Stimulated activated CD4-positive, alpha-beta T cell treated with anti-CD3 and anti-CD28 coated beads, TNF-alpha, amount 100 ng/mL, for 48 hours (primary cell): ENCODE results near the gene FAM217B.
"Not testable (repeated sequence)": the region's sequence is repeated elsewhere in the genome, so short reads cannot be mapped to it uniquely, and the experiment has no call there.

ENCODE experiments used
- DNase-seq, 3 donors: peaks; one replicate each; pipeline ENCODE4 v3.0.0-alpha.2; 2020; ENCODE audit warnings: low read depth in 3 of 3

FAM217B gene

DNA sequence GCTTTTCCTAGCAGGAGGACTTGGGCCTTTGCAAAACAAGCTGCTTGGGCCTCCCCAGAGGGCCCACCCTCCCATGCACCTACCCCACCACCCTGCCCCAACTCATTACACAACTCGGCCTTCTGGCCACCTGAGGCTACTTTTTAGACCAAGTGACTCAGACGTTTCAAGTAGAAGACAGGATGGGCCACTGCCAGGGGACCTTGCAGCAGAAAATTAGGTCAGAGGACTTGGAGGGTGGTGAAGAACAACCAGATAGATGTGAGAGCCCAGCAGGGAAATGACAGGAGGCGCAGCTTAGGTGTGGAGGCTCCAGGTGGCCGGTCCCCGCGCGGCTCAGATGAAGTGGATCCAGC is 1.5 kb upstream of the FAM217B start:
- no peak for DNase-seq

DNA sequence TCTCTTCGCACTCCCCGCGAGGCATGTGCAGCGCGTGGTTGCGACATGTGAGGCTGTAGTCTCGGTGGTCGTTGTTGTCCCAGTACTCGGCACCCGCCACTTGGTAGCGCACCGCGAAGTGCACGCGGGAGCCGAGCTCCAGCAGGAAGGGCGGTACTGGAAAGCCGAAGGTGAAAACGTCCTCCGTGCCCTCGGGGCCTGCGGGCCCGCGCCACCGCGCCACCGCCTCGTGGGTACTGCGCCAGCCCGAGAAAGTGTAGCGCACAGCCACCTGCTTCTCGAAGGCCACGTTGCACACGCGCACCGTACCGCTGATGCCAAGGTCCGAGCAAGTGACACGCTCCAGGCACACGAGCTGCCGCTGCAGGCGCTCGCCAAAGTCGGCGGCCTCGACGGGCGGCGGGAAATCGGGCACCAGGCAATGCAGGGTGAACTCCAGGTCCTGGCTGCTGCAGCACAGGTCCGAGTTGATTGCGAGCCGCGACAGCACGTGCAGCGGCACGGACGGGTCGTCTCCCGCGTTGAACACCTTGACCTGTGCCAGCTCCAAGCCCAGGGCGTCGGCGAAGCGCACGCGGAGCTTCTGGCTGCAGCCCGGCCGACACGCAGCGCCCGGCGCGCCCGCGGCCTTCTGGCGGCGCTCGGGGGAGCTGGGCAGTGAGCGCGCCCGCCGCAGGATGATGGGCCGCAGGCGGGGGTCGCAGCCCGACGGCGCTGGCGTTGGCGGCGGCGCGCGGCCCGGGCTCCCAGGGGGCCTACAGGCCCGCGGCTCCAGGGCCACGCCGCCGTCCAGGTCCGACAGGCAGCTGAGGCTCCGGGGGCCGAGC is 924 bp upstream of the FAM217B start:
- no peak for DNase-seq

DNA sequence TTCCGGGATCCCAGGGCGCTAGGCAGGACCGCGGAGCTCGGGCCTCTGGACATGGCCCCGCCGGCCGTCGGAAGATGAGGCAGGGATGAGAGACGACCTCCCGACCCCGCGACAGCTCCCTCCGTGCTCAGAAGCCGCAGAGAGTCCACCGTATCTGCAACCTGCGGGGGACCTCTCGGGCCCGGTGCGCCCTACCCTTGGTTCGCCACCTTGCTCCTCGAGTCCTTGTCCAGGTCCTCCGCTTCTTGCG is 385 bp upstream of the FAM217B start:
- no peak for DNase-seq

DNA sequence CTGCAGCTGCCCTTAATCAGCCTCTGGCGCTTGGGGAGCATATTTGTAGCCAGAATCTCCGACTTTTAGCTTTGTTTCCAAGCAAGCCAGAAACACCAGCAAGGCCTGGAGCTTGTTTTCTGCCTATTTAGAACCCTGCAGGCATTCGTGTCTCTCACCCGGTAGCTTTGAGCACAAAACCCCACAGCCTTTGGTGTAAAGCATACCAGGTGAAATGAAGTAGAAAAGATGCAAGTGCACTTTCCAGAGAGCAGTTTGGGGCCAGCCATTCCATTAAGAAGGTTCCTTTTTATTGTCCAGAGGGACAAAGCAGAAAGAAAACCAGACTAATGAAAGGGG is 736 bp downstream of the FAM217B start:
- DNase-seq: no peak

DNA sequence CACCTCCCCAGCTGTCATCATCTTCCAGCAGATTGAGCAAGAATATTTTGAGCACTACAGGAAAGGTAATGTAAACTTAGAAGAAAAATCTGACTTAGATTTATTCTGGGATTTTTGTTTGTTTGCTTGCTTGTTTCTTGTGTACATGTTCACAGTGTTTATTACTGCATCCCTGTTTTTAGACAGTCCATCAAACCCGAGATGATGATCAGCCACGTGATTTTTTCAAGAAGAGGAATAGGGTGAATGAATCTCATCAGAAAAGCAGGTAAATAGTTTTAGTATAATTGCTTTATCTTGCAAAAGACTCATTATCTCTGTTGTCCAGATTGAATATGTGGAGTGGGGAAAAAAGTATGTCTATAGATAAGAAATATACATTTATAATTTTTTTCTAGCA is 2.1 kb downstream of the FAM217B start:
- no peak for DNase-seq

DNA sequence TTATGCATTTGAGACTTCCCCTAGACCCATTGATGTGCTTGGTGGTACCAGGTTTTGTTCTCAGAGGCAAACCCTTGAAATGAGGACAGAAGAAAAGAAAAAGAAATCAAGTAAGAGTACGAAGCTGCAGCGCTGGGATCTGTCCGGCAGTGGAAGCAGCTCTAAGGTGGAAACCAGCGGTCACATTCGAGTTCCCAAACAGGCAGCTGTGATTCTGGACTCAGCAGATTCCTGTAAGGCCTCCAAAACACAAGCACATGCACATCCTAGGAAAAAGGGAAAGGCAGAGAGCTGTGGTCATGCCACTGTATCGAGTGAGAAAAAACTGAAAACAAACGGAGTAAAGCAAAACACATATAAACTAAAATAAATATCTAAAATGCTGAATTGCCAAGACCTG is 4.5 kb downstream of the FAM217B start:
- no peak for DNase-seq

DNA sequence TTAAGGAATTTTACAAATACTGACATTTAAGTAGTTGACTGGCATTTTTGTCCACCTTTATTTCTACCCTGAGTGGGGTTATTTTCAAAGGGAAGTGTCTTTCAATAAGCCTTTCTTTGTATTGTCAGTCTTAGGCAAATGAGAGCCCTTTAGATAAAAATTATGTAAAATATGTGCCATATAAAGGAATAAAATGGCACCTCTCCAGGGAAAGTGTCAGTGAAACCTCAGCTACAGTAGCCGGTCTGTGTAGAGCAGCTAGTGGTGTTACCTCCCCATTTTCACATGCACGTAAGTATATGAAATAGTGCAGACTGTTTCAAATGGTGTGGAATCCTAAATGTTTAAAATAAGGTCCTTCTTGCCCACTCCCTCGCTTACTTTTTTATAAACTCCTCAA is 5.0 kb downstream of the FAM217B start:
- no peak for DNase-seq

DNA sequence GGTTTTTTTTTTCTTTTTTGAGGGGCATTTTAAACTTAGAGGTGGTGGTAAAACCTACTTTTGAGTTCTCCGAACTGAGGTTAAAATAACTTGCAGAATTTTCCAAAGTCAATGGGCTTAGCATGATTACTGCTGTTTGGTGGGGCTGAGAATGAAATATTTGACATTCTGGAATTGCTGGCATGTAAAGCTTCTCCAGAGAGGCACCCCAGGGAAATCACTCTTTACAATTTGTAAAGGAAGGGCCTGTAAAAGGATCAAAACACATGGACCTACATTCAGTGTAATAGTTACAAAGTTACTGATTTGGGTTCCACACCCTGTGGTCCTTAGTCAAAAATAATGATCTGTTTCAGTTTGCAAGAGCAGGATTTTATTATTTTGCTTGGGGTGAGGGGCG is 5.5 kb downstream of the FAM217B start:
- DNase-seq: no peak

DNA sequence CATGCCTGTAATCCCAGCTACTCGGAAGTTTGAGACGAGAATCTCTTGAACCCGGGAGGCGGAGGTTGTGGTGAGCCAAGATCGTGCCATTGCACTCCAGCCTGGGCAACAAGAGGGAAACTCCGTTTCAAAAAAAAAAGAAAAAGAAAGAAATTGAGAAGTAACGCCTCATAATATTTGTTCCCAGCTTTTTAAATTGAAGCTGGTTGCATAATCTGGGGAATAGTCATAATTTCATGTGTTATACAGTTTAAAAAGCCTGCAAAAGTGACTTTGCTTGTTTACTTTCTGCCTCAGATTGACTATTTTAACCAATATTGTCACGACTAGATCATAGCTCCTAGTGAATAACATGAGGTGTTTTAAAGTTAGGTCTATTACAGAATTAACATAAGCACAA is 7.2 kb downstream of the FAM217B start:
- DNase-seq: no peak

DNA sequence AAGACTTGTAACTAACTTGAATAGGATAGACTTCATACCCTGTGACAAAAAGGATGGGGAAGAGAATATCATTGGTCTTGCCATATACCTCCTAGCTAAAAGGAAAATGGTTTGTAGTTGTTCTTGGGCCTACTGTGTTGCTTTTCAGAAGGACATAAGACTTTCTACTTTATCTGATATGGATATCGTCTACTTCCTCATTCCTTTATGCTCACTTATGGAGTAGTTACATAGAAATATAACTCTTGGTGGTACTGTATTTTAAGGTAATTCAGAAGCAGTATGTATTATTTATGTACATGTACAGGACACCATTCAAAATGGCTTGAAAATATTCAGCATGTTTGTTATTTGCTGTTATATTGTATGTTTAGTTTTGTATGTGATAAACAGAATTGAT is 8.0 kb downstream of the FAM217B start:
- DNase-seq: no peak

DNA sequence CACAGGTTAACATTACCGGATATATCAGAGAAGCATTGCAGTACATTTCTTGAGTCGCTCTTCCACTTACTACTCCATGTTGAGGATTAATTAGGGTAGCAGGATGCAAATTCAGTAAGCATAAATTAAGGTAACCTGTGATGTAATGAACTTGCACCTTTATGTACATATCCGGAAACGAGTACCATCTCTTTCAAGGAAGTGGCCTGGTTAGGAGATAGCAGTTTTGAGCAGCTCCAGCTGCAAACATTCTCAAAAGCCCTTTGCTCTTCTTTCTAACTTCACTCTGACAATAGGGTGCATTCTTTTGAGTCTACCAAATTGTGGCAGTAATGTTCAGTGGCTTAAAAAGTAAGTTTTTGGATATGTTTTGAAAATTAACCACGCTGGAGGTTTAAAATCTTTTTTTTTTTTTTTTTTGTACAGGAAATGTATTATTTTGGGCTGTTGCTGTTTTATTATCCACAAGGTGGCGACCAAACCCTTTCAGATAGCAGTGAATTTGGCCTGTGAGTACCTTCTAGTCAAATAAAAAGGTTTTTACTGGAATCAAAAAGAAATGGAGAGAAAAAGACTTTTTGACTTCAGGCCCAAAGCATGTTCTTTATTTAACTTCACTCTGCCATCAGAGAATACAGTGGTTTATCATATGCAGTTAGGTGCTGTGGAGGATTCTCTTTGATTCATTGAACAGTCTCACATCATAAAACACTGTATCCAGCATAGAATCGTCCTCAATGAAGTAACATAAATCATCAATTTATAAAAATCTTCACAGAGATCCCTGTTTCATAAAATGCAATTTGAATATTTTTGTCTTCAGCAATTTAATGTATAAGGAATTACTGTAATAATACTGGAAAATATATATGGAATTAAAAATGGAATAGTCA is 8.9 kb downstream of the FAM217B start:
- DNase-seq: no peak

DNA sequence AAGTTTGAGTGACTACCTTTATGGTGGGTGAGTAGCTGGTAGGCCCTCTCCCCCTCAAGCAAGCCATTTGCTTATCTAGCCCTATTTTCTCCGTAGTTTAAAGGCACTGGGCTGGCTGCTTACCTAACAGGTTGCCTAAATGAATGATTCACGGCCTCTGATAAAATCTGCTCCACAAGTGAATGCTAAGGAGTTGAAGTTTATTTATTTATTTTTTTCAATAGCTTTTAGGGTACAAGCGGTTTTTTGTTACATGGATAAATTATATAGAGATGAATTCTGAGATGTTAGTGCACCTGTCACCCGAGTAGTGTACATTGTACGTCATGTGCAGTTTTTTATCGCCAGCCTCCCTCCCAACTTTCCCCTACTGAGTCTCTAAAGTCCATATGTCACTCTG is 9.7 kb downstream of the FAM217B start:
- DNase-seq: no peak

DNA sequence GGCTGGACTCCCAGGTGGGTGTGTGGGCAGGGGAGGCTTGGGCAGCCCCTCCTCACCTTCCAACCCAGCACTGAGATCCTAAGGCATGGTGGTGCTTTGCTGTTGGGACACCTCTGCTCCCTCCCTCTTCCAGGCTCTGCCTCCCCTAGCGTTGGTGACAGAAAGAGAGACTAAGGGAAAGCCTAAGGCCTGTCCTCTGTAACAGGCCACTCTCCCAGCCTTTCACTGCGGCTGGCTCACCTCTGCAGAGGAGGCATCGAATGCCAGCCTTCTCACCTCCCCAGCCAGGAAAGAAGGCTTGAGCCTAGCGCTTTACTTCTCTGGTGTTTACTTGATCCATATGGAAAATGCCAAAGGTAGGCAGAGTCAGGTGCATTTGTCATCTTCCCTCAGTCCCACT is 14.5 kb downstream of the FAM217B start:
- no peak for DNase-seq

DNA sequence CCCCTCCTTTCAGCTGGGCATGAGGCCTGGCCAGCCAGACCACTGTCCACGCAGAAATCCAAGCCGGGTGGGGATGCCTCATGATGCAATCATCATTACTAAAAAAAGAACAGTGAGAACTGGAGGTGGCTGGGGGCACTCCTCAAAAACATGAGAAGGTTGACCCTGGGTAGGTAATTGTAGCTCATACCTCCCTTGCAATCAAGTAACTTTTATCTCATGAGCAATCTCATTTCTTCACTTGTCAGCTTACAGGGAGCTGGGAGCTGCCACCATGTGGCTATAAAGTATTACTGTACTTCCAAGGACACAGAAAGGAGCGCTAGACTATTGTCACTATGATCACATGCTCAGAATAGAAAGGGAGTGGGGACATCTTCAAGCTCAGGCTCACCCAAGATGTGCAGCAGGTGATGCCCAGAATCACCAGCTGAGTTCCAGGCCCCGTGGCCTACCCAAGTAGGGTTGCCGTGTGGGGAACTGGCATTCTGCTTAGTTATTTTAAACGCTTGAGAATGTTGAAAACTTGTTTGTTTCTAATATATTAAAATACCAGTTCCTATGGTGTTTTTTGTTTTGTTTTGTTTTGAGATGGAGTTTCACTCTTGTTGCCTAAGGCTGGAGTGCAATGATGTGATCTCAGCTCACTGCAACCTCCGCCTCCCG is 15.1 kb downstream of the FAM217B start:
- DNase-seq: no peak

DNA sequence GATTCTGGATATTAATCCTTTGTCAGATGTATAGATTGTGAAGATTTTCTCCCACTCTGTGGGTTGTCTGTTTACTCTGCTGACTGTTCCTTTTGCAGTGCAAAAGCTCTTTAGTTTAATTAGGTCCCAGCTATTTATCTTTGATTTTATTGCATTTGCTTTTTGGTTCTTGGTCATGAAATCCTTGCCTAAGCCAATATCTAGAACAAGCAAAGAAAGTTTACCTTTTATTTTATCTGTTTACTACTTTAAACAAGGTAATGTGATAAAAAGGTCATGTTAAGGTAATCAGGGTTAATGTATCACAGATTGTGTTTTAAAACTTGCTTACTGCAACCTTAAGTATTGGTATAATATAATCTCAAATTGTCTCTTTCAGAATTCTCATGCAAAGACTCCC is 17.4 kb downstream of the FAM217B start:
- not testable (repeated sequence) for DNase-seq

DNA sequence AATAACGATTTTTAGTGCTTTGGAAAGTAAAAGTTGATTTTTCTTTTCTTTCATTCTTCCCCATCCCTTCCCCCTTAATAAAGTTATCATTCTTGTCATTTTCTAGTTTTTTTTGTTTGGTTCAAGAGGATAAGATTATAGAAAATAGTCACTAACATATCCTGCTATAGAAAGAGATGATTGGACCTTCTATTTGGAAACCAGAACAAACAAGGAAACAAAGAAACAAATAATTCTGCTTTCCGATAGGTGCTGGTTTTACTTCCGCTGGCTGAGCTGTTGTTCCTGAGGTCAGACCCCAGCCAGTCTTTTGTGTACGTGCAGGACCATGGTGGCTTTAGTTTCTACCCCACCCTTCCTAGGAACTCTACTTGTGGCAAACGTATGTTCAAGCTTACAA is 17.9 kb downstream of the FAM217B start, which contains the start of gene CDH26:
Gene CDH26 (plus strand): TSS at position 301 of the 400 bp plus-strand sequence. CDS start 304 bp downstream, outside the sequence.
- DNase-seq: no peak

DNA sequence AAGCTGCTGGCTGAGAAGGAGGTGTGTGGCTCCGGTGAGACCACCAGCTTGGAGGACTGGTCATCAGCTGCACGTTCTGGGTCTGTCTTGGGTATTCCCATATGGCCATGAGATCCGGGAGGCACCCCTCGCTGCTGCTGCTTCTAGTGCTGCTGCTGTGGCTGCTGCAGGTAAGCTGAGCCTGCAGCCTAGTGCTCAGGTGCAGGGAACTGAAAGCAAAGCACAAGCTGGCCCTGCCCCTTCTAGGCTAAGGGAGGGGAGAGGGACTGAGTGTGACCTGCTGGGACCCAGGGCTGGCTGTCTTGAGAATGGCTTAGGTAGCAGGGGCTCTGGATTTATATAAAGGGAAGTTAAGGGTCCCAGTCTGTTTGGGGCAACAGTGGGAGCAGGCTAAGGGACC is 18.4 kb downstream of the FAM217B start:
- no peak for DNase-seq

DNA sequence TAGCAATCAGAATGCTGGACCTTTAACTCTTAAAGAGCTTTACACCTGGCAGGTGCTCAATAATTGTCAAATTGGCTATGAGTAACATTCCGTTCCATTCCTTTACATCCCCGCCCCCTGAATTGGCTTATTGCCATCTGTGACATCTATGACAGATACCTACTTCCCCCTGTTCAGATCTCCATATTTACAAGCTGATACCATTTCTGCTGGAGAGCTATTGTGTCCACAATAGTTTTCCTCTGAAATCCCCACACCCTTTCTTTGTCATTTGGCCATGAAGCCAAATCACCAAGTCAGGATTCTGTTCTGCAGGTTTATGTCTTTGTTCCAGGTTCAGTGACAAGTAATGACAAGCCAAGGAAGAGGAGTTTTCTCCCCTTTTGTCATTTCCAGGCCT is 21.2 kb downstream of the FAM217B start:
- DNase-seq: no peak

DNA sequence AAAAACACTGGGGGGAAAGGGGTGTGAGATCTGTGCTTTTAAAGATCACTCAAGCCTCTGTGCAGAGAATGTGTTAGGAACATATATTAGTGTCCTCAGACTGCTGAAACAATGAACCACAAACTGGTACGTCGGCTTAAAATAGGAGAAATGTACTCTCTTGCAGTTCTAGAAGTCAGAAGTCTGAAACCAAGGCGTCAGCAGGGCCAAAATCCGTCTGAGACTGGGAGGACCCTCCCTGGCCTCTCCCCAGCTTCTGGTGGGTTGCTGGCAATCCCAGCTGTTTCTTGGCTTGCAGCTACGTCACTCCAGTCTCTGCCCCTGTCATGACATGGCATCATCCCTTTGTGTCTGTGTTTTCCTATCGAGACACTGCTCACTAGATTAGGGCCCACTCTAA is 22.0 kb downstream of the FAM217B start:
- no peak for DNase-seq

DNA sequence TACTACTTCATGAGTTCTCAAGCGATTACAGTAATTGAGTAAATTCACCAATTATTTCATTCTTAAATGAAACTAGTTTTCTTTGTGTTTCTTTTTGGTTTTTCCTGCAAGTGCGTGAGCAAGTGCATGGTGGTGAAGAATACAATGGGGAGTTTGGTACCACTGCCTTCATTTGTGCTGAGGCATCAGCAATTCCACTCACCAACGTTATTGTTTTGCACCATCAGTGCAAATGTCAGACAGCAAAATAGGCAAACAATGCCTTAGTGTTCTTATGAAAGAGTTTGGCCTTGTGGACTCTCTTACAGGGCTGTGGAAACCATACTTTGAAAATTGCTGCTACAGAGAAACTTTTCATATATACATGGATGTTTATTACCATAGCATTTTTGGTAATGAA is 26.2 kb downstream of the FAM217B start:
- DNase-seq: no peak

DNA sequence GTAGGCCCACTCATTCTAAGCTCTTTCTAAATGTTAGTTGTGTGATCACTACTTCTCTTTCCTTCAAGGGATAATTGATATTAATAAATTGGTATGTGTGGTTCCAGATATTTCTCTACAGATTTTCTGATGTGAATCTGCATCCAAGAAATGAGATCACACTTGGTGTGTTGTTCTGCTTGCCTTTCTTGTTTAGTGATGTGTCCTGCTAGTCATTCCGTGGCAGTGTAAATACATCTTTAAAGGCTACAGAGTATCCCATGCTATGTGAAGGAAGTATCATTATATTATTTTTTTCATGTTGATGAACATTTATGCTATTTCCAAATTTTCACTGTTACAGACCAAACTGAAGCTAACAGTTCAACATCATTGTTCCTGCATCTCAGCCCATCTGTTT is 31.2 kb downstream of the FAM217B start:
- DNase-seq: no peak

DNA sequence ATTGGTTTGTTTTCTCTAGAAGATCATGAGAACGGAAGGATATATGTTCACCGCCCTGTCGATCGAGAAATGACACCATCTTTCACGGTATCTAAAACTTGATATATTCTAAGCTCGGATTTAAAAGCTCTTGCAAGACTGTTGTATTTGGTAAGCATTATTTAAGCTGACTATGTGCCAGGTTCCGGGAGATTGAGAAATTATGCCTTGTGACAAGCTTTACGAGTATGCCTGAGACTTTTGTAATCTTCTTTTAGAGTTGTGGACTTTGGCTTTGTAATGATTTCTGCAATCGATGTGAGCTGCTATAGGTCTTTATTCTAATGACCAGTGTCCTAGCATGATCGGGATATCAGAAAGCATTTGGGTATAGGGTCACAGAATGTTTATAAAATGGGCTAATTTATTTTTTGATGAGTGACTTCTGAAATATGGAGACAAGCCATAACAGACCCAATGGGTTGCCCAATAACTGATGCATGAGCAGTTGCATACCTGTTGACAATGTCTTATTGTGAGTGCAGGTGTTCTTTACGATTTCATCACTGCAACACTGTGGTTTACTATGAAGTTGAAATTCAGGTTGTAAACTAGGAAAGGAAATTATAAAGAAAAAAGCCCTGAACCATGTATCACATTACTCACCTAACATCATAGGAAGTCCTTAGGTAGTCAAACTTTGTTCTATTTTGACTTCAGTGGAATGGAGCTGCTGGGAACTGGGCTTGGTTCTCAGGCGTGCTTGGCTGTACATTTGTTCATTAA is 32.0 kb downstream of the FAM217B start:
- no peak for DNase-seq
